CMK (cell line): ENCODE measurements around the gene TM2D3.
"Not testable (repeated sequence)": the region's sequence is repeated elsewhere in the genome, so short reads cannot be mapped to it uniquely, and the experiment has no call there.

ENCODE experiments used
- DNase-seq: peaks from one replicate; pipeline ENCODE4 v3.0.0-alpha.2; 2010; ENCODE audit warnings: low read depth

The TM2D3 gene

DNA sequence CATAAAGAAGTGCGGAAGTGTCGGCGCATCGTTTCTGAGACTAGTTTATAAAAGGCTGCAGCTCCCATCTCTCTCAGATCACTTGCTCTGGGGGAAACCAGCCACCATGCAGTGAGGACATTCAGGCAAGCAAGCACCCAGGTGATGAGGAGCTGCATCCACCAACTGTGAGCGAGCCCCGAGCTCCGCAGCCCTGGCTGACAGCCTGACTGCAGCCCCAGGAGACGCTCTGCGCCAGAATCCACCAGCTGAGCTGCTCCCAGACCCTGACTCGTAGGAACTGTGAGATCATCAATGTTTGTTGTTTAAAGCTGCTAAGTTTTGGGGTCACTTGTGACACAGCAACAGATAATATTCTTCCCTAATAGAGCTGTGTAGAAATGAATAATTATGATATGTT, 5.0 kb upstream of the TM2D3 start:
- DNase-seq, result no peak

DNA sequence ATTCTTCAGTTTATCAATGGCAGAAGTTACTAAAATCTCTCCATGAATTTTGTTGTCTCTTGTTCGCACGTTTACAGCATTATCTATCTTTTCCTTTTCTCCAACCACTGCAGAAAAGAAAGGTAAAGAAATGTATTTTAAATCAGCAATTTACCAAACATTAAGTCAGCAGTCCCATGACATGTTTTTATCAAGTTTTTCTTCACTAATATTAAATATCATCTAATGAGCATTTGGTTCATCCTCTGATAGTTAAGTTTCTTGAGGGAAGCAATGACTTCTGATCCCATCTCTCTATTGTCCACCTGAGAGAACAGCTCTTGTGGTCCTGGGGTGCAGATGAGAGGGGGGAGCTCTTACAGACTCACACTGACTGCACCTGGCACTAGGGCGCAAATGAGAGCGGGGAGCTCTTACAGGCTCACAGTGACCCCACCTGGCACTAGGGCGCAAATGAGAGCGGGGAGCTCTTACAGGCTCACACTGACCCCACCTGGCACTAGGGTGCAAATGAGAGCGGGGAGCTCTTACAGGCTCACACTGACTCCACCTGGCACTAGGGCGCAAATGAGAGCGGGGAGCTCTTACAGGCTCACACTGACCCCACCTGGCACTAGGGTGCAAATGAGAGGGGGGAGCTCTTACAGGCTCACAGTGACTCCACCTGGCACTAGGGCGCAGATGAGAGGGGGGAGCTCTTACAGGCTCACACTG, 2.6 kb upstream of the TM2D3 start:
- not testable (repeated sequence) for DNase-seq

DNA sequence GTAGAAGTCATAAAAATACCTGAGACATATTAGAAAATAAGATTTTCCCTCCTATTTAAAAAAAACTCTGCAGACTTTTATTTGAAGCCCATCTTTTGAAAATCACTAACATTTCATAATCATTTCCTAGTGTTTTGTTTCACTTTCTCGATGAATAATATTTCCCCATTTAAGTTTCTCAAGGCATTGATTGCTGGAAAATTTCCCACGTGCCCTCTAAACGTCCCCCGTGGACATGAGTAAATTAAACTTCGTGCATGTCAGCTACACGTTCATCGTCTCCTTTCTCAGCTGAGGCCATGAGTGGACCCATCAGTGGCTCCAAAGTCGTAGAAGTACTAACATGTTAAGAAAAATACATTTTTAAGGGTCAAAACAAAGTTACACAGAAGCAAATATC, 2.0 kb upstream of the TM2D3 start:
- no peak for DNase-seq

DNA sequence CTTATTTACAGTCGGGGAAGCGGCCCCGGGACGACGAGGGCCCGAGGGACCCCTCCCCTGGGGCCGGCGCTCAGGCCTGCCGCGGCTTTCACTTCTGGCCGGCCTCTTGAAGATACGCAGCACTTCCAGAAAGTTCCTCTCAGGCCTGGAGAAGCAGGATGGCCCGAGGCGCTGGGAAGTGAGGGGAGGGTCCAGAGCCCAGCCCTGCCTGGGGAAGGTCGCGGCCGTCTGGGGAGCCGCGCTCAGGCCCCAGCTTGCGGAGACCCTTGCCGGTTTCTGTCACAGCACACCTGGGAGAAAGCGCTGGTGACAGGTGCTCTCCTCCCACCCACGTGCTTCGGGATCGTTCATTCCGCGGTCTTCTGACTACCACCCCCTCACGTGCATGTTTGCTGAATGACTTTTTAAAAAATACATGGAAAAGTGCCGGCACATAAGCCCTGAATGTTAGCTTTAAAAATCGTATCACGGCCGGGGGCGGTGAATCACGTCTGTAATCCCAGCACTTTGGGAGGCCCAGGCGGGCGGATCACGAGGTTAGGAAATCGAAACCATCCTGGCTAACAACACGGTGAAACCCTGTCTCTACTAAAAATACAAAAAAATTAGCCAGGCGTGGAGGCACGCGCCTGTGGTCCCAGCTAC, 727 bp upstream of the TM2D3 start:
- no peak for DNase-seq

DNA sequence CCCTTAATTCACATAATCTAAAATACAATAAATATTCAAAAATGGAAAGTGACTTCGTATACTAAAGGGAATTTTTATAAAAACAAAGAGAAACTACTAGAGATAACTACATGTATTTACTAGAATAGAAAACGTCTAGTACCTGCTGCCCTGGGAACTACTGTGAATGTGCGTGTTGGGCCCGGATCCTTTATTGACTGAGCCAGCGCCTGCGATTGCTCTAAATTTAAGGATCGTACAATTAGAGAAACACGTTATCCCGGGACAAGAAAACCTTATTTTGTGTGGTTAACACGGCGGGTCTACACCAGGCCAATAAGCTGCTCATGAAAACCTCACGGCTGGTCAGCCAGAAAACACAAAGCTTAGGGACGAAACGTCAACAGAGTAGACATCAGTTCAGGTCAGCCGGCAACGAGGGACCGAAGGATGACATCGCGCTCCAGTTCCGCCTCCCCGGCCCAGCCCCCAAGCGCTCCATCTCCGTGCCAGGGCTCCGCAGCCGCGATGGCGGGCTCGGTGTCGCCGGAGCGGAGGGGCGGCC, 555 bp downstream of the TM2D3 start:
- no peak for DNase-seq

DNA sequence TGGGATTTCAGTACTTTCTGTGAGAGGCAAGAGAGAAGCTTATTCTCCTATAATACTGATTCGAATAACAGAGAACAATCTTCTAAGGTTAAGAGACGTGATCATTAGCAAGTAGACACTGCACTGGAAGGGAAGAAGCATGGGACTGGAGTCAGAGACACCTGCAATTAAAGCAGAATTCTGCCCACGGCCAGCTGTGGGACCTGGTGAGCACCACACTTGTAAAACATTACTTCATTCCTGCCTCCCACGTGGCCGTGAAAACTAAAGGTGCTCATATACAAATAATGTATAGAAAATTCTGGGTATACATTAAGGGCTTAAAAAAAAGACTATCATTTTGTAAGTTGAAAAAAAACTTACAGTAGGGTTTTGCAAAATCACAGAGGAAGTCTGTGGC, 2.0 kb downstream of the TM2D3 start:
- DNase-seq, result no peak

DNA sequence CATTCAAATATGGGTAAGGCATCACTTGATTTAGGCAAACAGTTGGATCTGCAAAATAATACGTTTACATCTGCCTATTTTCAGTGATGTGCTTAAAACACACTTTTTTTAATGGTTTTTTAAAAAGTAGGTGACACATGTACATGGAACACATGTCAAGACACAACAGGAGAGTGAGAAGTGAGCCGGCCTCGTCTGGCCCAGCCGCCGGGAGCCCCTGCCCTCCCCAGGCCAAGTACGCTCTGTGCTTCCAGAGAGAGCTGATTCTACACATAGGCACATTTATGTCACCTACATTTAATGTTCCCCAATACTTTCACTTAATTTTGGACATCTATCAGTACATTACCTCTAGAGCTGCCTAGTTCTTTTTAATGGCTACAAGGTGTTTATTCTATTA, 3.8 kb downstream of the TM2D3 start:
- DNase-seq, result no peak

DNA sequence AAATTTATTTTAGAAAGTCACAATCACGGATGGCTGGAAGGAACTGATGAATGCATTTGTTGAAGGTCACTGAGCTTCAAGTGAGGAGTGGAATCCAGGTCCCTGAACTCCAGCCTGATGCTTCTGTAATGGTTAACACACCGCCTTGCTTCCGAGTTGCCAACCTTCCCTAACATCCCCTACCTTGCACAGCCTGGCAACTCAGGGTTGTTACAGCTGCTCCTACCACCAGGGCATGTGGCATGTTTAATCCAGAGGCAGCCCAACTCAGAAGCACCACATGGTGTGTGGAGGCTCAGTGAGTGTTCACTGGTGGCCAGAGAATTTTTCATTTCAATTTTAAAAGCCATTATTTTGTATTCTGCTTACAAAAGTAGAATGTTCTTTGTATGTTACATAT, 4.9 kb downstream of the TM2D3 start:
- DNase-seq, result no peak

DNA sequence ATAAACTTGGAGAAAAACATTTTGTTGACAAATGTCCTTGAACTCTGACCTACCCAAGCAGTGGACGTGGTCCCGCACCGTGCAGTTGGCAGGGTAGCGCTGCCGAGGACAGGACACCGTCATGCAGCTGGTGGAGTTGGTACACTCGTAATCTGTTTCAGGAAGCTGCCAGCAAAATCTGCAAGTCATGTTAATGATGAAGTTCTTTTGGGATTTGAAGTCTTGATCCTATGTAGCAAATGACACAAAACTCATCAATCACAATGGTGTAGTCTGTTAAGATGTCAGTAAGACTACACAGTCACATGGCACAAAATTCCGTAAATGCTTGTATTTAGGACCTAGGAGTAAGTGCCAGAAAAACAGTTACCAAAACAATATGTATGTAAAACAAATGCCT, 5.5 kb downstream of the TM2D3 start:
- DNase-seq, result no peak

DNA sequence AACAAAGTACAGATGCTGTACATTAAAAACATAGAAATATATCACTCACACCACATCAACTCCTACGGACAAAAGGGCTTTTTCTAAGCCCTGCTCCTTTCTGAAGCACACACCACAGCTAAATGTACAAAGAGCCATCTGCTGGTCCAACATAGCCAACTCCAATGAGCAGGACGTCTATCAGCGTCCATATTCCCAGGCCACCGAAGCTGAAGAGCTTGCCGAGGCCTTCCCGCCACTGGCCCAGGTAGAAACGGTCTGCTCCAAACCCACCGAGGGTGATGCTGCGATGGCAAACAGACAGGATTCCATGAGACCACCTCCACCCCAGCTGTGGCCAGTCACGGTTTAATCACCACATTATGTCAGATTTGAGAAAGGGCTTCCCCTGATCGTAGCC, 9.8 kb downstream of the TM2D3 start:
- DNase-seq, result no peak

DNA sequence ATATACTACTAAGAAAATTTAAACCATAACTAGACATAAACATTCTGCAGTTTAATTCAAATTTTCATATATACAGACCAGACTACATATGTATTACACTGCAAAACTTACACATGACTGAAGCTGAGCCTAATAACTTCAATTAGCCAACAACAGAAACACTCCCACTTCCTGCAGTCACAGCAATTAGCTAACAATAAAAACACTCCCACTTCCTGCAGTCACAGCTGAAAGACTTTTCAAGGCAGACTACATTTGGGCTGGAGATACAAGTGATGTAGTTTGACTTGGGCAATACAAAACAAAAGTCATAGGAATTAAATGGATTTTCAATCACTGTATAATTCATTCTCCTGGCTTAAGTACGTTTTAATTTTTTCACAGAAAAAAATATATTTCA, 10.3 kb downstream of the TM2D3 start:
- no peak for DNase-seq

DNA sequence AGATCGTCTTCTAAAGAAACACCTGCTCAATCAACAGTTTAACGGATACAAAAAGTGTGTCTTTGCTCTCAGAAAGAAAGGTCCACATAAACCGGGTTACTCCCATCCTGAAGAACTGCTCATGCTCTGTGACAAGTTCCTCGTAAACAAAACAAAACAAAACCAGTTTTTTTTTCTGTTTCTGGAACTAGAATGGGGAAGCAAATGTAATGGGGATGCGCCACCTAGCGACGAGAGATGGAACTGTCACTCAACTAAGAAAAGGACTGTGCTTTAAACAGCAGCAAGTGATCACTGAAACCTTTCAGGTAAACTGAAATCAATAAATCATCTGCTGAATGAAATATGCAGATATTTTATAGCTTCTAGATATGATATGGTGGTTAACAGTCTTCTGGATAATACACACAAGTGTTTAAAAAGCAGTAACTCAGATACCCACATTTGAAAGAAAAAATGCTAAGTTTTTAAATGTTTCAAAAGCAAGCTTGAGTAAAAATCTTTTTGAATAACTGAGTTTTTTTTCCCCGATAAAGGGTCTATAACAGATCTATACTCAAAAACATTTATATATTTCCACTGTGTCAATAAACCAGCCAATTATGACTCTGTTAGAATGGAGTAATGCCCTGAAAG, 10.9 kb downstream of the TM2D3 start:
- DNase-seq, result peak; percentile 46

DNA sequence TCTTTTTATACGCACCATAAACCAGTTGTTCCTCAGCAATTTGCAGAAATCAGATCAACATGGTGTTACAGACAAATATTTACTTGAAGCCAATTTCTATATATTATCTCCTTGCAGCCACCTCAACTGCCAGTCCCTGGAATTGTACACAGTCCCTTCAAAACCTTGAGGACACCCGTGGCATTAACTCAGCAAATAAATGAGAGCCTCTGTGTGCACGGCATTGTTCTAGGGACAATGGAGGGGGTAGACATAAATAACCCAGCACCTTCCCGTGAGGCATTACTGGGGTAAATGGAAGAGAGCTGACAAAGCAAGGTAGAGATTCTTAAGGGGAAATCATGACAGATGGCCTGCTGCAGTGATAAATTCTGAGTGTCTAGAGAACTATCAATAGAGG, 12.5 kb downstream of the TM2D3 start:
- DNase-seq, result no peak

DNA sequence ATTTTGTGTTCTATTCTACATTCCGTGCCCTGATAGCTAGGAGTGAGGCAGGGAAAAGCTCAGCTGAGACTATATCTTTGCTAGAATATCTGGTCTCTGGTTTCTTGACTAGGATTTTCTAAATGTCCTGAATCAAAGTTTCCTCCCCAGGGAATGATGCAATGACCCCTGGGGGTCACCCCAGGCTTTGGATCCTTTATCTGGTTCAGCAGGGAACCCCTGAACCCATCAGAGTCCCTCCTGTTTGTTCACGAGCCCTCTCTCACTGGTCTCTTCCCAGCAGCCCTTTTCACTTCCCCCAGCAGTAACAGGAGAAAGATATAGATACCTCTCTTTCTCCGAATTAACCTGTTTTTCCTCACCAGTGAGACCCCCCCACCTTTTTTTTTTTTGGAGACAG, 14.3 kb downstream of the TM2D3 start:
- no peak for DNase-seq

DNA sequence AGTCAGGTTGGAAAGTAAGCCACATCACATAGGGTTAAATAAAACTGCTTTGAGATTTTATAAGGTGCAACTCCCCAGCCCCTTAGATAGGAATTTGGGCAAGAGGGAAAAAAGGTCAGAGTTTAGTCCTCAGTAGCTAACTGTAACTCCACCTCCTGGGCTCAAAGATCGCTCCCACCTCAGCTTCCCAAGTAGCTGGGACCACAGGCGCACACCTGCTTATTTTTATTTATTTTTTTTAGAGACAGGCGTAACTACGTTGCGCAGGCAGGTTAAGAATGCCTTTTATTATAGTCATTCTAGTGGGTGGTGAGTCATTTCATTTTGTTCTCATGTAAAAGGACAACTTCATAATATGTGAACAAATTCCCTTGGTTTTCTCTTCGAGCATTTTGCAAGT, 14.7 kb downstream of the TM2D3 start:
- no peak for DNase-seq

DNA sequence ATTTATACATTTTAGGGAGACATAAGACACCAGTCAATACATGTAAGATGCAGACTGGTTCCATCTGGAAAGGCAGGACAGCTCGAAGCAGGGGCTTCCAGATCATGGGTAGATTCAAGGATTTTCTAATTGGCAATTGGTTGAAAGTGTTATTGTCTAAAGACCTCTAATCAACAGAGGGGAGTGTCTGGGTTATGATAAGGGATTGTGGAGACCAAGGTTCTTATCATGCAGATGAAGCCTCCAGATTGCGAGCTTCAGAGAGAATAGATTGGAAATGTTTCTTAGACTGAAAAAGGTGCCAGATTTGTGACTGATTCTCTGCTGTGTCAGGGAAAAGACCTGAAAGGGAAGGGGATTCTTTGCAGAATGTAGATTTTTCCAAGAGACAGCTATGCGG, 15.1 kb downstream of the TM2D3 start:
- DNase-seq, result no peak

DNA sequence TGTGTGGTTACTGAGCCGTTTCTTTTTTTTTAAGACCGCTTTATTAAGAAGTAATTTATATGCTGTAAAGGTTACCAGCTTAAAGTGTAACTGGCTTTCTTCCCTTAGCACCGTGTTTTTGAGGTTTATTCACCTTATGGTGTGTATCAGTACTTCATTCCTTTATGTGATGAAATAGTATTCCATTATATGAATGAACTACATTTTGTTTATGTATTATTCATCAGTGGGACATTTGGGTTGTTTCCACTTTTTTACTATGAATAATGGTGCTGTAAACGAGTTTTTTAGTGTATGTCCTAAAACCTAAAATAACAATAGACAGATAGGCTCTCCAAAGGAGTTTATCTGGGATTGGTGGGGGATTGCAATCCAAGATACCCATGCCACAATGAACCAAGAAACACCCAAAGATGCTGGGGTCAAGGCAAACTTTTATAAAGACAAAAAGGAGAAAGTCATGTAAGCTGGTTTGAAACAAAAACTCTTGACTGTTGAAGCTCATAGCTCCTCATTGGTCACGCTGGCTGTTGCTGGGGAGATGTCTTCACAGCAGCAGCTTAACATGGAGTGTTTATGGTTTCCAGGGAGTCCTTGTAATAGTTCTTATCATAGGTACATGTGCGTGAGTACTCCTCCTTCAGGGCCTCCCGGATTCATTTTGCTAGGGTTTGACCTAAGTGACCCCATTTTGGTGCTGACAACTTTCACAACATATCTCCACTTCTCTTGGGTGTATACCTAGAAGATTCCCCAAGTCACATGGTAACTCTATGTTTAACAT, 16.0 kb downstream of the TM2D3 start:
- DNase-seq, result no peak

DNA sequence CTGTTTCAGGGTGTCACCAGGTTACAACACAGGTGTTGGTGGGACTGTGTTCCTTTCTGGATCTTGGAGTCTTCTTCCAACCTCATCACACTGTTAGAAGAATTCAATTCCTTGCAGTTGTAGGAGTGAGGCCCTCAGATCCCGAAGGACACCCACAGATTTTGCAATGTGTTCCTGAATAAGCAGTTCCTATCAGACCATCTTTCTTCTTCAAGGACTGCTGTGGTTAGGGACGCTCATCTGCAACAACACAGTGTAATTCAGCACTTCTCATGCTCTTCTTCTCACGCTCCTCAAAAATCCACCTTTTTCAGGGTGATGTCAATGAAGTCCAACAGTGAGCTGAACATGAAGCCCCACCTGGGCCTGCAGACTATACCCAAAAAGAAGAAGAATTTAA, 18.8 kb downstream of the TM2D3 start:
- no peak for DNase-seq

DNA sequence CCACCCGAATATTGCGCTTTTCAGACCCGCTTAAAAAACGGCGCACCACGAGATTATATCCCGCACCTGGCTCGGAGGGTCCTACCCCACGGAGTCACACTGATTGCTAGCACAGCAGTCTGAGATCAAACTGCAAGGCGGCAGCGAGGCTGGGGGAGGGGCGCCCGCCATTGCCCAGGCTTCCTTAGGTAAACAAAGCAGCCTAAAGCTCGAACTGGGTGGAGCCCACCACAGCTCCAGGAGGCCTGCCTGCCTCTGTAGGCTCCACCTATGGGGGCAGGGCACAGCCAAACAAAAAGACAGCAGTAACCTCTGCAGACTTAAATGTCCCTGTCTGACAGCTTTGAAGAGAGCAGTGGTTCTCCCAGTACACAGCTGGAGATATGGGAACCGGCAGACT, 25.5 kb downstream of the TM2D3 start:
- DNase-seq, result not testable (repeated sequence)

DNA sequence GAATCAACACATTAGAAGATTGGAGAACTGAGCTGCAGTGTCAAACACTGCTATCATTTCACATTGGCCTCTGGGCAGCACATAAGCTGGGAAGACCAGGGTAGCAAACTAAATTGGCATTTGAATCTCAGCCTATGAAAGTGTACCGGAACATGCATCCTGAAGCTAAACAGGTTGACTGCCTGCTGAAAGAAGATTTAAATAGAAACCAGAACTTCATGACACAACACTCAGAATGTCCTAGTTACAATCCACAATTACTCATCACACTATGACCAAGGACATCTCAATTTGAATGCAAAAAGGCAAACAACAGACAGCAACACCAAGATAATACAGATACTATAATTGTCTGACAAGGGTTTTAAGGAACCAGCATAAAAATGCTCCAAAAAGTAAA, 26.2 kb downstream of the TM2D3 start:
- DNase-seq, result no peak

DNA sequence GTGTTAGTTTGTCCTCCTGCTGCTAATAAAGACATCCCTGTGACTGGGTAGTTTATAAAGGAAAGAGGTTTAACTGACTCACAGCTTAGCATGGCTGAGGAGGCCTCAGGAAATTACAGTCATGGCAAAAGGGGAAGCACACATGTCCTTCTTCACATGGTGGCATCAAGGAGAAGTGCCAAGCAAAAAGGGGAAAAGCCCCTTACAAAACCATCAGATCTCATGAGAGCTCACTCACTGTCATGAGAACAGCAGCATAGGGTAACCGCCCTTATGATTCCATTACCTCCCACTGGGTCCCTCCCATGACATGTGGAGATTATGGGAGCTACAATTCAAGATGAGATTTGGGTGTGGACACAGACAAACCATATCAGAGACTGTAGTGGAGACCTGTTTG, 27.0 kb downstream of the TM2D3 start:
- DNase-seq, result no peak
